HG02840 (cell line): ENCODE data around the gene LZTS2.
A peak's percentile ranks its signal among the peaks of the same experiment; 100 is the strongest.

Experiments used
- ATAC-seq: cut with Tn5 transposase; IDR thresholded peaks from one replicate; pipeline ENCODE4 v1.9.1; 2021; ENCODE audit warnings: mild to moderate bottlenecking, moderate library complexity, moderate number of reproducible peaks; ENCODE audit not compliant: unreplicated experiment, low FRiP score

LZTS2 gene

GRCh38 chr10:100997360-100998182 is 2.0 kb upstream of the LZTS2 start:
- ATAC-seq: peak; percentile 26

DNA sequence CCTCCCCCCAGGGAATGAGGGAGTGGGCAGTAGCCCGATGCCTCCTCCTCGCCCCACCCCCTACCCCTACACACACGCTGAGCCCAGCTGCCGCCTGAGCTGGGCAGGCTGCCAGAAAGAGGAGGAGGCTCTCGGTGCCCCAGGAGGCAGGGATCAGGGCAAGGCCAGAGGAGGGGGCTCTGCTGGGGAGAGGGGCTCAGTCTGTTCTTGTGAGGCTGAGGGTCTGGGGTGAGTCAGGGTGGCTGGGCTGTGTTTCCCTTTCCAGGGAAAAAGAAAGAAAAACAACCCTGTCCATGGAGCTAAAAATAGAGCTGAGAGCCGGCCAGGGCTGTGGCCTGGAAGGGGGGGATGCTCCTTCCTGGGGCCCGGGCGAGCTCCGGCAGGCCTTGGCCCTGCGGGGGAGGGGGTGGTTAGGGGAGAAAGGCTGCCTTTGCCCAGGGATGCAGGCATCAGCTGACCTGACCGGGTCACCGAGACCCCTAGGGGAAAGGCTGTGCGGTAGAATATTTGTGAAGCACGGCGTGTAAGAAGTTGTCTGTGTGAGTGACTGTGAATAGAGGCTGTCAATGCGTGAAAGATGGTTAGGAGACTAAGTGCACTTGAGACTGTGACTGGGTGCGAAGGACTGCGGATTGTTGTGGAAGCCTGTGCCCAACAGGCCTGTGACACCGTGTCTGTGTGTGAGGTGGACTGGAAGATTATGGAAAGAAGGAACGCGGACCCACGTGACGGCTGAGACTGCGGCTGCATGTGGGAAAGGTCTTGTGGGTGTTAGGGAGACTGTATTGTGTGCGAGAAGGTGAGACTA is 1.2 kb upstream of the LZTS2 start:
- ATAC-seq: peak; percentile 8

- ATAC-seq: peak; percentile 42
Measured at GRCh38 chr10:100998991-100999741, 442 bp upstream of the LZTS2 start.

DNA sequence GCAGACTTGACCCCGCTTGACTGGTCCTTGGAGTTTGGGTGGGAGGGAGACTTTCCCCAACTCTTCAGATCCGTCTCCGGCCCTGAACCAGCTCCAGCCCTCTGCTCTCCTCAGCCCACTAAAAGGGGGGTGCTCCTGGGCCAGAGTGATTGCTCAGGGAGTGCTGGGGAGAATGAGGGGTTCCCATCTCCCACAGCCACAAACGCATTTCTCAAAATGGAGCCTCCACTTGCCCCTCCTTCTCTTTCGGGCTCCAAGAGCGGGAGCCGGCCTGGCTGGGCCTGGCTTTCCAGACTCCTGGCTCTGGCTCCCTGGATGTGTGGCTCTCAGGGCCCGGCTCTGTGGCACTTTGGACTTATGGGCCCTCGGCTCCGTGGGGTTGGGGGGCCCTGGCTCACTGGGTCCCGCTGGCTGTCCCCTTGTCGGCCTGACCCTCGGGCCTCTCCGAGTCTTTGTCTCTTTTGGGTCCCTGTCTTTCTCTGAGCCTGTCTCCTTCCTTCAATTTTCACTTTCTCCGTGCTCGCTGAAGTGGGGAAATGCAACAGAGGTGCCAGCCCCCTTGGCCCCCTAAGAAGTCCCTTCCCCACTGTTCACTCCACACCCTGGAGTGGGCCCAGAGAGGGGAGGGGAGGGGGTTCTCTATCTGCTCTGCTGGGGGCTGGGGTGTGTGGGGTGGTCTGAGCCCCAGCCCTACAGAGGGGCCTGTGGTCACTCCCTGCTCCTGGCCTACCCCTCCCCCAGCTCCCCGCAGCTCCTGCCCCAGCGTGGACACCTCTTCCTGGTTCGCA is 713 bp downstream of the LZTS2 start:
- ATAC-seq: no peak

- ATAC-seq: no peak
Measured at GRCh38 chr10:101000915-101001658, 1.5 kb downstream of the LZTS2 start.

- no peak for ATAC-seq
Measured at GRCh38 chr10:101001659-101002035, 2.0 kb downstream of the LZTS2 start.

DNA sequence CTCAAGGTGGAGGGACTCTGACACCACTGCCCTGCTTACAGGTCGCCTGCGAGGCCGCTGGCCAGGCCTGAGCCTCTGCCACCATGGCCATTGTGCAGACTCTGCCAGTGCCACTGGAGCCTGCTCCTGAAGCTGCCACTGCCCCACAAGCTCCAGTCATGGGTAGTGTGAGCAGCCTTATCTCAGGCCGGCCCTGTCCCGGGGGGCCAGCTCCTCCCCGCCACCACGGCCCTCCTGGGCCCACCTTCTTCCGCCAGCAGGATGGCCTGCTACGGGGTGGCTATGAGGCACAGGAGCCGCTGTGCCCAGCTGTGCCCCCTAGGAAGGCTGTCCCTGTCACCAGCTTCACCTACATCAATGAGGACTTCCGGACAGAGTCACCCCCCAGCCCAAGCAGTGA is 2.8 kb downstream of the LZTS2 start:
- ATAC-seq: no peak

DNA sequence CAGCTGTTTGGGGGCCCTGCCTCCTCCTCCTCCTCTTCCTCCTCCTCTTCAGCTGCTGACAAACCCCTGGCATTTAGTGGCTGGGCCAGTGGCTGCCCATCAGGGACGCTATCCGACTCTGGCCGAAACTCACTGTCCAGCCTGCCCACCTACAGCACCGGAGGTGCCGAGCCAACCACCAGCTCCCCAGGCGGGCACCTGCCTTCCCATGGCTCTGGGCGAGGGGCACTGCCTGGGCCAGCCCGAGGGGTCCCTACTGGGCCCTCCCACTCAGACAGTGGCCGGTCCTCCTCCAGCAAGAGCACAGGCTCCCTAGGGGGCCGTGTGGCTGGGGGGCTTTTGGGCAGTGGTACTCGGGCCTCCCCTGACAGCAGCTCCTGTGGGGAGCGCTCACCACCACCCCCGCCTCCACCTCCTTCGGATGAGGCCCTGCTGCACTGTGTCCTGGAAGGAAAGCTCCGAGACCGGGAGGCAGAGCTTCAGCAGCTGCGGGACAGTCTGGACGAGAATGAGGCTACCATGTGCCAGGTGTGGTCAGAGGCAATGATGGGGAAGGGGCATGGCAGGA is 4.1 kb downstream of the LZTS2 start:
- no peak for ATAC-seq

- ATAC-seq: no peak
Measured at GRCh38 chr10:101005361-101005760, 5.8 kb downstream of the LZTS2 start.

GRCh38 chr10:101005869-101006567 is 6.4 kb downstream of the LZTS2 start:
- ATAC-seq: no peak

DNA sequence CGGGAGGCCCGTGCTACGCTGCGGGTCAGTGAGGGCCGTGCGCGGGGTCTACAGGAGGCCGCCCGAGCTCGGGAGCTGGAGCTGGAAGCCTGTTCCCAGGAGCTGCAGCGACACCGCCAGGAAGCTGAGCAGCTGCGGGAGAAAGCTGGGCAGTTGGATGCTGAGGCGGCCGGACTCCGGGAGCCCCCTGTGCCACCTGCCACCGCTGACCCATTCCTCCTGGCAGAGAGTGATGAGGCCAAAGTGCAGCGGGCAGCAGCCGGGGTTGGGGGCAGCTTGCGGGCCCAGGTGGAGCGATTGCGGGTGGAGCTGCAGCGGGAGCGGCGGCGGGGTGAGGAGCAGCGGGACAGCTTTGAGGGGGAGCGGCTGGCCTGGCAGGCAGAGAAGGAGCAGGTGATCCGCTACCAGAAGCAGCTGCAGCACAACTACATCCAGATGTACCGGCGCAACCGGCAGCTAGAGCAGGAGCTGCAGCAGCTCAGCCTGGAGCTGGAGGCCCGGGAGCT is 7.0 kb downstream of the LZTS2 start:
- ATAC-seq: no peak

GRCh38 chr10:101007099-101007711 is 7.6 kb downstream of the LZTS2 start:
- no peak for ATAC-seq

DNA sequence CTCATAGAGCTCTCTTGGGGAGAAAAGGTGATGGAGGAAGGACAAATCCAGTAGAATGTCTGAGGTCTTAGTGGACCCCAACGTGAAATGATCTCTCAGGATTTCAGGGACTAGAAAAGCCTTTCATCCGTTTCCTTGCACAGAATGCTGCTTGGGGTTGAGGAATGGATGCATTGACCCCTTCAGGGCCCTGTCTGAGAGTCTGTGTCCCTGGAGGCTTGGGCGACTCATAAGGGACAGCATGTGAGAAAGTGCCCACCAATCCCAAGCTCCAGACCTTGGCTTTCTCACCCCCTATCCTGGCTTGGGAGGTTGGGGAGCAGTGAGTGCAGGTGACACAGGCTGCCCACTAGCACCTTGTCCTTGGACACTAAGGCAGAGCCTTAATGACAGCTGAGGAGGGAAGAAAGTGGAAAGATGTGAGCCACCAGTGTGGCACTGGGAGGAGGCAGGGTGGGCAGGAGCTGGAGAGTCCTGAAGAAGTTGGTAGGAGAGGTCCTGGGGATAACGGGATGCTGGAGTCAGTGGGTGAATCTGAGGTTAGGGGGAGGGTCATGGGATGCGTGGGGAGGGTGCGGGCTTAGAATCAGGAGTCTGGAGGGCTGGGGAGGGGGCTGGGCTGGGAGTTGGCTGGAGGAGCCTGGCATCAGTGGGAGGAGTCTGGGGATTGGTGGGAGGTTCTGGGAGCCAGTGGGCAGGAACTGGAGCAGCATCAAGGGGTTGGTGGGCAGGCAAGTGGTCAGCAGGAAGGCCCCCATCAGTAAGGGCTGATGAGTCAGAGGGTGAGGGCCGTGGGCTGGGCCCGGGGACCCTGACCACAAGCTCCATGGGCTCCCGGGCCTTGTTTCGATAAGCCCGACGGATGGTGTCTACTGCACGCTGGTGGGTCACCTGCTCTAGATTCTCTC is 8.6 kb downstream of the LZTS2 start:
- ATAC-seq: no peak

DNA sequence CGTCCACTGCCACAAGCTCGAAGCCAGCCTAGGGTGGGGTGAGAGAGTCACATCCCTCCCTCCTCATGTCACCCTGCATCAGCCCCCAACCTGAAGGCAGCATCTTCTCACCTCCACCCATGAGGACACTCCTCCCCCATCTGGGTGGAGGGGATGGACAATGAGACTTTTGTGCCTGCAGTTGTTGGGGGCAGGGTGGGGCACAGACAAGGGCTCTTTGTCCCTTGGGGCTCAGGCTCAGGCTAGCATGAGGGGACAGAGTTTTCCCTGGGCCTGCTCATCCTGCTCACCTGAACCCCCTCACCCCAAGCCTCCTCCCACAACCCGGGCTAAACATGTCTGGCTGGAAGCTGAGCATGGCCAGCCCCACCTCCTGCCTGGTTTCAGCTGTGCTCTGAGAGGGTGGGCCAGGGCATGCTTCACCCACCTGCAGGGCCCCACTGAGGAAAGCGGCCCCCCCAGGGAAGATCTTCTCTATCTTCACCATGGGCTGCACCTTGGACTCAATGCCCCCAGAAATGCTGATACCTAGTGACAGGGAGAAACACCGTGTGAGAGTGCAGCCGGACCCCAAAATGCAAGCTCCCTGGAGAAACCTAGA is 9.3 kb downstream of the LZTS2 start:
- ATAC-seq: no peak

GRCh38 chr10:101010329-101010728 is 10.7 kb downstream of the LZTS2 start:
- ATAC-seq: no peak

- ATAC-seq: no peak
Measured at GRCh38 chr10:101011517-101012423, 12.2 kb downstream of the LZTS2 start.
